Hepatocyte (in vitro differentiated cells): Measurements from ENCODE around the gene MSI2. TPM values are rescaled to one million over a fixed set of nuclear protein-coding genes. Genes with fewer than 3 reads are reported as not detected.

Experiments used
- DNase-seq: peaks from one replicate; pipeline ENCODE4 v3.0.0-alpha.2; 2016; ENCODE audit warnings: low spot score
- H2AFZ ChIP-seq: fragments of 200-600 bp; sonication (generic); 2 replicates; pipeline ENCODE4 v1.6.0; 2016; ENCODE audit warnings: antibody characterized with exemption, mild to moderate bottlenecking
- H3K27ac ChIP-seq: fragments of 200-600 bp; sonication (generic); 2 replicates; pipeline ENCODE4 v1.5.1; 2016; ENCODE audit warnings: mild to moderate bottlenecking
- H3K27me3 ChIP-seq: fragments of 200-600 bp; sonication (generic); 2 replicates; pipeline ENCODE4 v1.6.1; 2016
- H3K36me3 ChIP-seq: fragments of 200-600 bp; sonication (generic); replicated peaks from 2 replicates; pipeline ENCODE4 v1.5.1; 2016; ENCODE audit warnings: low read depth; ENCODE audit not compliant: insufficient read depth
- H3K4me1 ChIP-seq: fragments of 200-600 bp; sonication (generic); 2 replicates; pipeline ENCODE4 v1.5.1; 2016; ENCODE audit warnings: mild to moderate bottlenecking, moderate library complexity; ENCODE audit not compliant: insufficient read depth
- H3K4me2 ChIP-seq: fragments of 200-600 bp; sonication (generic); 2 replicates; pipeline ENCODE4 v1.6.0; 2016
- H3K4me3 ChIP-seq: fragments of 200-600 bp; sonication (generic); 2 replicates; pipeline ENCODE4 v1.5.1; 2016; ENCODE audit warnings: mild to moderate bottlenecking
- H3K79me2 ChIP-seq: fragments of 200-600 bp; sonication (generic); 2 replicates; pipeline ENCODE4 v1.6.0; 2017; ENCODE audit warnings: mild to moderate bottlenecking
- H3K9me2 ChIP-seq: fragments of 200-600 bp; sonication (generic); replicated peaks from 2 replicates; pipeline ENCODE4 v1.6.0; 2017; ENCODE audit warnings: mild to moderate bottlenecking; ENCODE audit not compliant: insufficient read depth
- H3K9me3 ChIP-seq: fragments of 200-600 bp; sonication (generic); 2 replicates; pipeline ENCODE4 v1.5.1; 2016; ENCODE audit warnings: low read depth, mild to moderate bottlenecking
- H4K20me1 ChIP-seq: fragments of 200-600 bp; sonication (generic); 2 replicates; pipeline ENCODE4 v1.6.0; 2016; ENCODE audit warnings: mild to moderate bottlenecking; ENCODE audit not compliant: insufficient read depth, poor library complexity, severe bottlenecking
- EZH2 ChIP-seq: fragments of 200-600 bp; sonication (generic); IDR thresholded peaks from 2 replicates; pipeline ENCODE4 v1.6.1; 2016; ENCODE audit warnings: antibody characterized with exemption, mild to moderate bottlenecking, borderline replicate concordance
- EZH2phosphoT487 ChIP-seq: fragments of 200-600 bp; sonication (generic); IDR thresholded peaks from one replicate; pipeline ENCODE4 v1.6.1; 2018; ENCODE audit warnings: antibody characterized with exemption, mild to moderate bottlenecking, low read depth, moderate library complexity; ENCODE audit not compliant: unreplicated experiment, severe bottlenecking
- WGBS: methylation state at CpG from one replicate; pipeline ENCODE4 v1.1.6; 2016; ENCODE audit warnings: low lambda C conversion rate; ENCODE audit errors: missing lambda C conversion rate; 5-methylcytosine and 5-hydroxymethylcytosine counted together
- polyA plus RNA-seq: library from polyadenylated mRNA; unstranded; fragments of >200 nt; fragmentation: Nextera tagmentation; extraction: Ambion mirVana; gene quantifications from 2 replicates; pipeline ENCODE4 v1.2.1, GENCODE V29; 2016
- total RNA-seq: library from RNA; depleted of rRNA; stranded (reverse); fragments of >200 nt; gene quantifications from 2 replicates; pipeline ENCODE4 v1.2.3, GENCODE V29; 2014
- TF ChIP-seq, protein P1 (sequence below): fragments of 200-600 bp; sonication (generic); IDR thresholded peaks from 2 replicates; pipeline ENCODE4 v1.5.1; 2016; ENCODE audit warnings: antibody characterized with exemption, mild to moderate bottlenecking; ENCODE audit not compliant: poor library complexity

The MSI2 gene
- total and polyA plus RNA-seq, 2 experiments from 2014 or later: 16.1 to 60.6 TPM

GRCh38 chr17:57370037-57370581 is 113.8 kb downstream of the MSI2 start:
- Histone ChIP-seq H3K79me2 (peaks cover 70% of the 10 kb centered on the region), H3K36me3 (no peaks in the 10 kb centered on the region), H2AFZ (no peak overlapping the region), H4K20me1 (no peaks in the 10 kb centered on the region), H3K4me3 (no peak overlapping the region), H3K4me2 (peak overlapping the region; percentile 56), H3K27me3 (no peaks in the 10 kb centered on the region), H3K9me2 (no peaks in the 10 kb centered on the region), H3K27ac (peak overlapping the region; percentile 92), H3K9me3 (no peaks in the 10 kb centered on the region), H3K4me1 (peaks cover 45% of the 10 kb centered on the region)
- DNase-seq: peak; percentile 50
- 32% methylated on average over 6 of the region's 6 CpGs for WGBS
- TF ChIP-seq EZH2: no peak
- TF ChIP-seq, protein P1, sequence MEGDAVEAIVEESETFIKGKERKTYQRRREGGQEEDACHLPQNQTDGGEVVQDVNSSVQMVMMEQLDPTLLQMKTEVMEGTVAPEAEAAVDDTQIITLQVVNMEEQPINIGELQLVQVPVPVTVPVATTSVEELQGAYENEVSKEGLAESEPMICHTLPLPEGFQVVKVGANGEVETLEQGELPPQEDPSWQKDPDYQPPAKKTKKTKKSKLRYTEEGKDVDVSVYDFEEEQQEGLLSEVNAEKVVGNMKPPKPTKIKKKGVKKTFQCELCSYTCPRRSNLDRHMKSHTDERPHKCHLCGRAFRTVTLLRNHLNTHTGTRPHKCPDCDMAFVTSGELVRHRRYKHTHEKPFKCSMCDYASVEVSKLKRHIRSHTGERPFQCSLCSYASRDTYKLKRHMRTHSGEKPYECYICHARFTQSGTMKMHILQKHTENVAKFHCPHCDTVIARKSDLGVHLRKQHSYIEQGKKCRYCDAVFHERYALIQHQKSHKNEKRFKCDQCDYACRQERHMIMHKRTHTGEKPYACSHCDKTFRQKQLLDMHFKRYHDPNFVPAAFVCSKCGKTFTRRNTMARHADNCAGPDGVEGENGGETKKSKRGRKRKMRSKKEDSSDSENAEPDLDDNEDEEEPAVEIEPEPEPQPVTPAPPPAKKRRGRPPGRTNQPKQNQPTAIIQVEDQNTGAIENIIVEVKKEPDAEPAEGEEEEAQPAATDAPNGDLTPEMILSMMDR: no peak

- H3K79me2 ChIP-seq: peaks cover 69% of the 10 kb centered on the region
- H3K4me2 ChIP-seq: peak overlapping the region; percentile 56
- WGBS: 87% methylated on average over 4 of the region's 4 CpGs
- H3K27ac ChIP-seq: peak overlapping the region; percentile 92
- no peaks in the 10 kb centered on the region for H3K9me2 ChIP-seq
- H3K4me1 ChIP-seq: peaks cover 45% of the 10 kb centered on the region
- no peak for DNase-seq
- TF ChIP-seq, protein P1: no peak
- TF ChIP-seq EZH2: no peak
- TF ChIP-seq EZH2phosphoT487: no peak
- no peaks in the 10 kb centered on the region for H3K27me3 ChIP-seq
- H3K4me3 ChIP-seq: no peak overlapping the region
- no peak overlapping the region for H2AFZ ChIP-seq
- H3K36me3 ChIP-seq: no peaks in the 10 kb centered on the region
- H3K9me3 ChIP-seq: no peaks in the 10 kb centered on the region
- H4K20me1 ChIP-seq: no peaks in the 10 kb centered on the region
These were observed 114.3 kb downstream of the MSI2 start for GRCh38 chr17:57370619-57371018.

GRCh38 chr17:57372156-57372555 is 115.8 kb downstream of the MSI2 start:
- Histone ChIP-seq H3K4me3 (no peak overlapping the region), H3K9me2 (no peaks in the 10 kb centered on the region), H4K20me1 (no peaks in the 10 kb centered on the region), H3K4me1 (peaks cover 30% of the 10 kb centered on the region), H3K4me2 (peak overlapping the region; percentile 38), H3K9me3 (no peaks in the 10 kb centered on the region), H3K27ac (peak overlapping the region; percentile 47), H3K27me3 (no peaks in the 10 kb centered on the region), H2AFZ (no peak overlapping the region), H3K36me3 (no peaks in the 10 kb centered on the region), H3K79me2 (peaks cover 58% of the 10 kb centered on the region)
- no peak for TF ChIP-seq EZH2phosphoT487
- no peak for TF ChIP-seq EZH2
- TF ChIP-seq, protein P1: no peak
- DNase-seq: no peak
- WGBS: 38% methylated on average over 3 of the region's 3 CpGs
